ENCODE results near the gene NUP85.
"Not testable (repeated sequence)": the region's sequence is repeated elsewhere in the genome, so short reads cannot be mapped to it uniquely, and the experiment has no call there.

The NUP85 gene

GRCh38 chr17:75199886-75200618 lies 5.4 kb upstream of the NUP85 start:
- H3K36me3 ChIP-seq (ENCODE audit: insufficient read depth, insufficient read length, low read length): no peaks in the 10 kb centered on the region
- H3K9ac ChIP-seq (ENCODE audit: insufficient read length, low read depth): no peak overlapping the region
- no peaks in the 10 kb centered on the region for H3K27me3 ChIP-seq (ENCODE audit: insufficient read depth, insufficient read length)
- H3K4me1 ChIP-seq (ENCODE audit: insufficient read depth, insufficient read length): no peaks in the 10 kb centered on the region
- no peak overlapping the region for H3K4me3 ChIP-seq (ENCODE audit: insufficient read length, low read depth)
- H3K9me3 ChIP-seq (ENCODE audit: insufficient read depth, low read length): no peaks in the 10 kb centered on the region
- DNase-seq (ENCODE audit: low read depth, low spot score): no peak
- TF ChIP-seq SUZ12 (IDR thresholded peaks at IDR 0.05; ENCODE audit: extremely low read depth, insufficient read depth, insufficient read length): no peak
- no peak for TF ChIP-seq ZNF274 (IDR thresholded peaks at IDR 0.05; ENCODE audit: low read depth, low read length)
- TF ChIP-seq YY1 (IDR thresholded peaks at IDR 0.05; ENCODE audit: insufficient read depth, insufficient read length): no peak

- no peaks in the 10 kb centered on the region for H3K27me3 ChIP-seq (ENCODE audit: insufficient read depth, insufficient read length)
- H3K9ac ChIP-seq (ENCODE audit: insufficient read length, low read depth): peak overlapping the region; percentile 99
- no peak for TF ChIP-seq YY1 (IDR thresholded peaks at IDR 0.05; ENCODE audit: insufficient read depth, insufficient read length)
- no peak for TF ChIP-seq SUZ12 (IDR thresholded peaks at IDR 0.05; ENCODE audit: extremely low read depth, insufficient read depth, insufficient read length)
- no peak for TF ChIP-seq ZNF274 (IDR thresholded peaks at IDR 0.05; ENCODE audit: low read depth, low read length)
- H3K4me1 ChIP-seq (ENCODE audit: insufficient read depth, insufficient read length): no peaks in the 10 kb centered on the region
- H3K9me3 ChIP-seq (ENCODE audit: insufficient read depth, low read length): no peaks in the 10 kb centered on the region
- peak overlapping the region; percentile 92 for H3K4me3 ChIP-seq (ENCODE audit: insufficient read length, low read depth)
- peaks cover 30% of the 10 kb centered on the region for H3K36me3 ChIP-seq (ENCODE audit: insufficient read depth, insufficient read length, low read length)
- no peak for DNase-seq (ENCODE audit: low read depth, low spot score)
Observed at GRCh38 chr17:75205793-75206163, 299 bp downstream of the NUP85 start.

DNA sequence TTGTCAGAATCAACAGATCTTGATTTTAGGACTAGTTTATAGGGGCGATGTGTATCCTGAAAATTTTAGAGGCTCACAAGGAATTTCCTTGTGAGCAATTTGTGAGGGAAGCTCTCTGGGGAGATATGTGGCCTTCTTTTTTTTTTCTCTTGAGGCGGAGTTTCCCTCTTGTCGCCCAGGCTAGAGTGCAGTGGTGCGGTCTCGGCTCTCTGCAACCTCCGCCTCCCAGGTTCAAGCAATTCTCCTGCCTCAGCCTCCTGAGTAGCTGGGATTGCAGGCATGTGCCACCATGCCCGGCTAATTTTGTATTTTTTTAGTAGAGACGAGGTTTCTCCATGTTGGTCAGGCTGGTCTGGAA lies 1.6 kb downstream of the NUP85 start:
- not testable (repeated sequence) for DNase-seq (ENCODE audit: low read depth, low spot score); H3K4me3 ChIP-seq (ENCODE audit: insufficient read length, low read depth); H3K9ac ChIP-seq (ENCODE audit: insufficient read length, low read depth); H3K9me3 ChIP-seq (ENCODE audit: insufficient read depth, low read length); H3K4me1 ChIP-seq (ENCODE audit: insufficient read depth, insufficient read length); H3K27me3 ChIP-seq (ENCODE audit: insufficient read depth, insufficient read length)
- H3K36me3 ChIP-seq (ENCODE audit: insufficient read depth, insufficient read length, low read length): peaks cover 41% of the 10 kb centered on the region

DNA sequence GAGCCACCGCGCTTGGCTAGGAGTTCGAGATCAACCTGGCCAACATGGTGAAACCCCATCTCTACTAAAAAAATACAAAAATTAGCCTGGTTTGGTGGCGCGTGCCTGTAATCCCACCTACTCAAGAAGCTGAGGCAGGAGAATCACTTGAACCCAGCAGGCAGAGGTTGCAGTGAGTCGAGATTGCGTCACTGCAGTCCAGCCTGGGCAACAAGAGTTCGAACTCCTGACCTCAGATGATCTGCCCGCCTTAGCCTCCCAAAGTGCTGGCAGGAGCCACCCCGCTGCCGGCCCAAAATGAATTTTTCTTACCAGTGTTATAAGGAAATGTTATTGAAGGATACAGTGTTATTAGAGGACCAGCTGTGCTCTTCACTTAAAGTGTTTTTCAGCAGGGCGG lies 2.3 kb downstream of the NUP85 start:
- no peaks in the 10 kb centered on the region for H3K4me1 ChIP-seq (ENCODE audit: insufficient read depth, insufficient read length)
- no peak overlapping the region for H3K9ac ChIP-seq (ENCODE audit: insufficient read length, low read depth)
- peaks cover 48% of the 10 kb centered on the region for H3K36me3 ChIP-seq (ENCODE audit: insufficient read depth, insufficient read length, low read length)
- TF ChIP-seq SUZ12 (IDR thresholded peaks at IDR 0.05; ENCODE audit: extremely low read depth, insufficient read depth, insufficient read length) (no peak), YY1 (IDR thresholded peaks at IDR 0.05; ENCODE audit: insufficient read depth, insufficient read length) (no peak), ZNF274 (IDR thresholded peaks at IDR 0.05; ENCODE audit: low read depth, low read length) (no peak)
- DNase-seq (ENCODE audit: low read depth, low spot score): no peak
- H3K27me3 ChIP-seq (ENCODE audit: insufficient read depth, insufficient read length): no peaks in the 10 kb centered on the region
- H3K4me3 ChIP-seq (ENCODE audit: insufficient read length, low read depth): no peak overlapping the region
- H3K9me3 ChIP-seq (ENCODE audit: insufficient read depth, low read length): no peaks in the 10 kb centered on the region

DNA sequence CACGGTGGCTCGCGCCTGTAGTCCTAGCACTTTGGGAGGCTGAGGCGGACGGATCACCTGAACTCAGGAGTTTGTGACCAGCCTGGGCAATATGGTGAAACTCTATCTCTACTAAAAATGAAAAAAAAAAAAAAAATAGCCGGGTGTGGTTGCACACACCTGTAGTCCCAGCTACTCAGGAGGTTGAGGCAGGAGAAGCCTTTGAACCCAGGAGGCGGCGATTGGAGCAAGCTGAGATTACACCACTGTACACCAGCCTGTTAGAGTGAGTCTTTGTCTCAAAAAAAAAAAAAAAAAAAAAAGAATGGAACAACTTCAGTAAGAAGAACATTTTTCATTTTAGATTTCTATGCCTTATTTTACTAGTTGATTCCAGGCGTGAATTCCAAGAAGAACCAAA lies 2.7 kb downstream of the NUP85 start:
- Histone ChIP-seq H3K4me1 (ENCODE audit: insufficient read depth, insufficient read length) (no peaks in the 10 kb centered on the region), H3K36me3 (ENCODE audit: insufficient read depth, insufficient read length, low read length) (peaks cover 52% of the 10 kb centered on the region), H3K9ac (ENCODE audit: insufficient read length, low read depth) (no peak overlapping the region), H3K4me3 (ENCODE audit: insufficient read length, low read depth) (no peak overlapping the region), H3K9me3 (ENCODE audit: insufficient read depth, low read length) (no peaks in the 10 kb centered on the region), H3K27me3 (ENCODE audit: insufficient read depth, insufficient read length) (no peaks in the 10 kb centered on the region)
- no peak for DNase-seq (ENCODE audit: low read depth, low spot score)
- no peak for TF ChIP-seq YY1 (IDR thresholded peaks at IDR 0.05; ENCODE audit: insufficient read depth, insufficient read length)
- TF ChIP-seq ZNF274 (IDR thresholded peaks at IDR 0.05; ENCODE audit: low read depth, low read length): no peak
- no peak for TF ChIP-seq SUZ12 (IDR thresholded peaks at IDR 0.05; ENCODE audit: extremely low read depth, insufficient read depth, insufficient read length)

DNA sequence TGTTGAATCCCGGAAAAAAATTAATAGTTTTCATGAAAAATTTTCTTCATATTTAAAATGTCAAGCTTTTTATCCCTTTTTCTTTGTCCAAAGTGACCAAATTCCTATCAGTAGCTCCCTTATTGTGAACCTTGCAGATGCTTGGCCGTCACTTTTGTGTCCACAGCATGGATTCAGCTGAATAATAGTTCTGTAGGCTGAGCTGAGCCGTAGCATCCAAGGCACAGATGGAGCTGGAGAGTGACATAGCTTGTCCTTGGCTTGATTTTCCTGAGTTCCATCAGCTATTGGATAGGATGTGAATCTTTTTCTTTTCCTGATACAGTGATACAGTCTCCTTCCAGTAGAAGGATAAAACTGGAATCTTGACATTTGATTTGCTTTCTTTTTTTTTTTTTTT lies 3.6 kb downstream of the NUP85 start:
- Histone ChIP-seq H3K27me3 (ENCODE audit: insufficient read depth, insufficient read length) (no peaks in the 10 kb centered on the region), H3K4me3 (ENCODE audit: insufficient read length, low read depth) (no peak overlapping the region), H3K36me3 (ENCODE audit: insufficient read depth, insufficient read length, low read length) (peaks cover 60% of the 10 kb centered on the region), H3K9ac (ENCODE audit: insufficient read length, low read depth) (no peak overlapping the region), H3K4me1 (ENCODE audit: insufficient read depth, insufficient read length) (no peaks in the 10 kb centered on the region), H3K9me3 (ENCODE audit: insufficient read depth, low read length) (no peaks in the 10 kb centered on the region)
- TF ChIP-seq ZNF274 (IDR thresholded peaks at IDR 0.05; ENCODE audit: low read depth, low read length) (no peak), YY1 (IDR thresholded peaks at IDR 0.05; ENCODE audit: insufficient read depth, insufficient read length) (no peak), SUZ12 (IDR thresholded peaks at IDR 0.05; ENCODE audit: extremely low read depth, insufficient read depth, insufficient read length) (no peak)
- DNase-seq (ENCODE audit: low read depth, low spot score): no peak

GRCh38 chr17:75218131-75218530 lies 12.7 kb downstream of the NUP85 start:
- Histone ChIP-seq H3K9me3 (ENCODE audit: insufficient read depth, low read length) (no peaks in the 10 kb centered on the region), H3K4me3 (ENCODE audit: insufficient read length, low read depth) (no peak overlapping the region), H3K27me3 (ENCODE audit: insufficient read depth, insufficient read length) (no peaks in the 10 kb centered on the region), H3K9ac (ENCODE audit: insufficient read length, low read depth) (no peak overlapping the region), H3K36me3 (ENCODE audit: insufficient read depth, insufficient read length, low read length) (peaks cover 86% of the 10 kb centered on the region), H3K4me1 (ENCODE audit: insufficient read depth, insufficient read length) (no peaks in the 10 kb centered on the region)
- TF ChIP-seq ZNF274 (IDR thresholded peaks at IDR 0.05; ENCODE audit: low read depth, low read length) (no peak), SUZ12 (IDR thresholded peaks at IDR 0.05; ENCODE audit: extremely low read depth, insufficient read depth, insufficient read length) (no peak), YY1 (IDR thresholded peaks at IDR 0.05; ENCODE audit: insufficient read depth, insufficient read length) (no peak)
- DNase-seq (ENCODE audit: low read depth, low spot score): no peak
